GM19193 (cell line): ENCODE data around the gene POP7.

Experiments used
- POLR2A ChIP-seq: IDR thresholded peaks from 4 replicates; pipeline ENCODE4 v1.6.1; 2011; ENCODE audit not compliant: insufficient read depth, insufficient read length; ENCODE audit errors: extremely low read depth

The POP7 gene

DNA sequence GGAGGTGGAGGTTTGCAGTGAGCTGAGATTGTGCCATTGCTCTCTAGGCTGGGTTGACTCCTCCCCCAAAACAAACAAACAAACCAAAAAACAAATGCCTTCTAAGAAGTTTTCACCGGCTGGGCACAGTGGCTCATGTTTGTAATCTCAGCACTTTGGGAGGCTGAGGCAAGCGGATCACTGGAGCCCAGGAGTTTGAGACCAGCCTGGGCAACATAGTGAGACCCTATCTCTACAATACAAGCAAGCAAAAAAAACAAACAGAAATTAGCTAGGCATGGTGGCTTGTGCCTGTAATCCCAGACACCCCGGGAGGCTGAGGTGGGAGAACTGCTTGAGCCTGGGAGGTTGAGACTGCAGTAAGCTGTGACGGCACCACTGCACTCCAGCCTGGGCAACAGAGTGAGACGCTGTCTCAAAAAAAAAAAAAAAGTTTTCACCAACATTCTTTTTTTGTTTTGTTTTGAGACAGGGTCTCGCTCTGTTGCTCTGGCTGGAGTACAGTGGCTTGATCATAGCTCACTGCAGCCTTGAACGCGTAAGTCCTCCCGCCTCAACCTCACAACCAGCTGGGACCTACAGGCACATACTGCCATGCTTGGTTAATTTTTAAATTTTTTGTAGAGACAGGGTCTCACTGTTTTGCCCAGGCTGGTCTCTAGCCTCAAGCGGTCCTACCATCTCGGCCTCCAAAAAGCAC is 26.2 kb downstream of the POP7 start:
- no peak for TF ChIP-seq POLR2A

DNA sequence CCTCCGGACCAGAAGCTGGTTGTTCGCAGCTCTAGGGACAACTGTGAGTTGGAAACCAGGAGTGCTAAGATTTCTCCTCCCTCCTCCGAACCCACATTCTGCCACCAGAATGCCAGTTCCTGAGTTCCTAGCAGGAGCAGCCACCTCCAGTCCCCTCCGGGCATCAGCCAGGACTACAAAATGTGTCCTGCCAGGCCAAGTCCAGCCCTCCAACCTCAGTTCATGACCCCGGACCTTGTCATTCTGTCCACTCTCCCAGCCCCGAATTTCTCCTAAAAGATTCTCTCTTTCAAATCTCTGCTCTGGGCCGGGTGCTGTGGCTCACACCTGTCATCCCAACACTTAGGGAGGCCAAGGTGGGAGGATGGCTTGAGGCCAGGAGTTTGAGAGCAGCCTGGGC is 29.8 kb downstream of the POP7 start:
- TF ChIP-seq POLR2A, result no peak

GRCh38 chr7:100736671-100737070 is 30.8 kb downstream of the POP7 start:
- no peak for TF ChIP-seq POLR2A

DNA sequence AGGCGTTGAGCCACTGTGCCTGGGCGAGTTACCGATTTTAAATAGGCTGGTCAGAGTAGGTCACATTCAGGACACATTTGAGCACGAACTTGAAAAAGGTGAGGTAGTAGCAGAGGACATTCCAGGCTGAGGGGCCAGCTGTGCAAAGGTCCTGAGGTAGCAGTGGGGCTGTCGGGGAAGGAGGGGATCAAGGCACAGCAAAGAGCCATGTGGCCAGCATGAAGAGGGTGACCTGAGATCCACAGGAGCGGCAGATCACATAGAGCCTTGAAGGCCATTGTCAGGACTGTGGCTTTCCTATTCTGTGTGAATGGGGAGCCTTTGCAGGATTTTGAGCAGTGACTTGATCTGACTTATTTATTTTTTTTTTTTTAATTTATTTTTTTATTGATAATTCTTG is 34.0 kb downstream of the POP7 start:
- no peak for TF ChIP-seq POLR2A

GRCh38 chr7:100744605-100745004 is 38.7 kb downstream of the POP7 start:
- TF ChIP-seq POLR2A, result no peak

- TF ChIP-seq POLR2A, result no peak
Measured at GRCh38 chr7:100745184-100745583, 39.3 kb downstream of the POP7 start.

DNA sequence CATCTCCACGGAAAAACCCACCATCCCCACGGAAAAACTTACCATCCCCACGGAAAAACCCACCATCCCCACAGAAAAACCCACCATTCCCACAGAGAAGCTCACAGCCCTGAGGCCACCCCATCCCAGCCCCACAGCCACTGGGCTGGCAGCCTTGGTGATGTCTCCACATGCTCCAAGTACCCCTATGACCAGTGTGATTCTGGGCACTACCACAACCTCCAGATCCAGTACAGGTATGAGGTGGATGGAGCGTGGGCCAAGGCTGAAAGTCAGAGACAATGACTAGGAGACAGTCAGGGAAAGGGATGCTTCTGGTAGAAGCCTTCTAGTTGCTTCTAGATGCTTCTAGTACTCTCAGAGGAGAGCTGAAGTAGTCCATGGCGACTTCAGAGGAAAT is 47.1 kb downstream of the POP7 start:
- TF ChIP-seq POLR2A, result no peak

DNA sequence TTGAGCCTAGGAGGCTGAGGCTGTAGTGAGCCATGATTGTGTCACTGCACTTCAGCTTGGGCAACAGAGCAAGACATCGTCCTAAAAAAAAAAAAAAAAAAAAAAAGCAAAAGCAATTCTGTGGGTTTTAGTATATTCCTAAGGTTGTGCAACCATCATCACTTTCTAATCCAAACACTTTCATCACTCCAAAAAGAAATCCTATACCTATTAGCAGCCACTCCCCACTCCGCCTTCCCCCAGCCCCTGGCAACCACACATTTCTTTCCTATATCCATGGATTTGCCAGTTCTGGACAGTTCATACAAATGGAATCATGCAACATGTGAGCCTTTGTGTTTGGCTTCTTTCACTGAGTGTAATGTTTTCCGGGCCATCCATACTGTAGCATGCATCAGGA is 47.8 kb downstream of the POP7 start:
- TF ChIP-seq POLR2A, result no peak
